AG04449 (cell line): Measurements from ENCODE around the gene RAMP1.

Experiments
- CTCF ChIA-PET: fragments of 350-600 bp; formaldehyde crosslinking; extraction: SDS; loops from one replicate; lab custom pipeline; 2021; ENCODE audit warnings: antibody characterized with exemption; lab: Yijun Ruan, JAX
- POLR2A ChIA-PET: fragments of 400-600, 350-600 bp; formaldehyde crosslinking; extraction: SDS; loops from one replicate; lab custom pipeline; 2020; ENCODE audit warnings: antibody characterized with exemption, inconsistent platforms; lab: Yijun Ruan, JAX
- DNase-seq: peaks from one replicate; pipeline ENCODE4 v3.0.0-alpha.2; 2010; ENCODE audit warnings: low read depth, low spot score
- H3K4me3 ChIP-seq: 2 replicates; pipeline ENCODE4 v1.5.1; 2011; ENCODE audit warnings: low read depth, mild to moderate bottlenecking, control low read depth, low read length
- CTCF ChIP-seq: IDR thresholded peaks from one replicate; pipeline ENCODE4 v1.5.1; 2011; ENCODE audit warnings: mild to moderate bottlenecking, moderate library complexity, low read length, control low read depth, inconsistent platforms; ENCODE audit not compliant: insufficient read depth; ENCODE audit errors: missing control alignments

RAMP1 gene

GRCh38 chr2:237922641-237923361 lies 63.4 kb downstream of the RAMP1 start:
- no peak for DNase-seq
- CTCF ChIA-PET = interaction anchor here (0.6 to 2.6 kb wide), 34 partner anchors 8 to 838 kb away, joined by 3 to 41 read pairs (median 4); partner anchors contain the start of gene COPS8
- H3K4me3 ChIP-seq = no peak overlapping the region
- POLR2A ChIA-PET = no interaction called here
- no peak for TF ChIP-seq CTCF

GRCh38 chr2:237923481-237924163 lies 64.2 kb downstream of the RAMP1 start:
- peak; percentile 95 for TF ChIP-seq CTCF
- CTCF ChIA-PET = interaction anchor here (0.6 to 2.6 kb wide), 36 partner anchors 9 to 838 kb away, joined by 3 to 41 read pairs (median 4); partner anchors contain the start of gene COPS8
- peak overlapping the region; percentile 43 for H3K4me3 ChIP-seq
- POLR2A ChIA-PET = no interaction called here
- DNase-seq = no peak

- ChIA-PET CTCF (interaction anchor here (0.6 to 2.6 kb wide), 25 partner anchors 9 to 339 kb away, joined by 3 to 41 read pairs (median 6); no protein-coding TSS in a partner anchor), POLR2A (no interaction called here)
- H3K4me3 ChIP-seq = no peak overlapping the region
- TF ChIP-seq CTCF = no peak
- no peak for DNase-seq
These were observed 64.7 kb downstream of the RAMP1 start for GRCh38 chr2:237924164-237924534.

- CTCF ChIA-PET = interaction anchor here (0.8 to 2.0 kb wide), 4 partner anchors 8 to 337 kb away, joined by 3 to 5 read pairs (median 4); no protein-coding TSS in a partner anchor
- TF ChIP-seq CTCF = no peak
- no peak for DNase-seq
- H3K4me3 ChIP-seq = no peak overlapping the region
- POLR2A ChIA-PET = no interaction called here
These were observed 67.7 kb downstream of the RAMP1 start for GRCh38 chr2:237927135-237927534.

- H3K4me3 ChIP-seq = no peak overlapping the region
- ChIA-PET CTCF (interaction anchor here (1.0 to 2.0 kb wide), 2 partner anchors 9 to 17 kb away, joined by 4 to 5 read pairs; no protein-coding TSS in a partner anchor), POLR2A (no interaction called here)
- TF ChIP-seq CTCF = no peak
- DNase-seq = no peak
These were observed 68.6 kb downstream of the RAMP1 start for GRCh38 chr2:237927986-237928385.

GRCh38 chr2:237929979-237930378 lies 70.6 kb downstream of the RAMP1 start:
- CTCF ChIA-PET = no interaction called here
- H3K4me3 ChIP-seq = no peak overlapping the region
- no peak for TF ChIP-seq CTCF
- POLR2A ChIA-PET = no interaction called here
- no peak for DNase-seq
